Esophagus (tissue), 2 donors: ENCODE results near the gene RASAL2. TPM values are rescaled to one million over a fixed set of nuclear protein-coding genes. Genes with fewer than 3 reads are reported as not detected.
"Not testable (repeated sequence)": the region's sequence is repeated elsewhere in the genome, so short reads cannot be mapped to it uniquely, and the experiment has no call there.

Experiments used
- H3K27ac ChIP-seq, 2 donors: one replicate each; pipeline ENCODE4 v1.5.1; 2013; ENCODE audit warnings: low read depth in 2 of 2, mild to moderate bottlenecking in 2 of 2, inconsistent platforms in 1 of 2, low read length in 1 of 2, moderate library complexity in 1 of 2
- H3K27me3 ChIP-seq, 2 donors: one replicate each; pipeline ENCODE4 v1.6.1; 2013; ENCODE audit warnings: low read length in 2 of 2, control low read depth in 1 of 2, mild to moderate bottlenecking in 1 of 2; ENCODE audit not compliant: insufficient read depth in 2 of 2, control insufficient read depth in 1 of 2
- H3K36me3 ChIP-seq, 2 donors: one replicate each; pipeline ENCODE4 v1.6.1; 2013; ENCODE audit warnings: low read length in 1 of 2; ENCODE audit not compliant: control insufficient read depth in 2 of 2, insufficient read depth in 2 of 2
- H3K4me1 ChIP-seq, 2 donors: one replicate each; pipeline ENCODE4 v1.6.1; 2013; ENCODE audit warnings: low read length in 1 of 2; ENCODE audit not compliant: control insufficient read depth in 2 of 2, insufficient read depth in 2 of 2
- H3K4me3 ChIP-seq, 2 donors: one replicate each; pipeline ENCODE4 v1.5.1; 2013; ENCODE audit warnings: low read length in 2 of 2, mild to moderate bottlenecking in 2 of 2, low read depth in 1 of 2, moderate library complexity in 1 of 2
- H3K9me3 ChIP-seq, 2 donors: one replicate each; pipeline ENCODE4 v1.6.1; 2013; ENCODE audit warnings: mild to moderate bottlenecking in 2 of 2, low read depth in 1 of 2, low read length in 1 of 2, moderate library complexity in 1 of 2; ENCODE audit not compliant: control insufficient read depth in 2 of 2, insufficient read depth in 1 of 2
- WGBS, 2 donors: extraction: QIAGEN DNeasy Blood & Tissue Kit; methylation state at CpG; one replicate each; pipeline ENCODE4 v1.1.7; 2013; 5-methylcytosine and 5-hydroxymethylcytosine counted together
- polyA plus RNA-seq, 2 donors: library from polyadenylated mRNA; stranded (reverse); fragments of 200-250 nt; gene quantifications; one replicate each; pipeline ENCODE4 v1.2.3, GENCODE V29; 2013
- donor health status: healthy with polysubstance abuse.
- donor health status: Bipolar disorder and iron deficiency.

Gene RASAL2
- polyA plus RNA-seq, 2 donors = 13.3 to 14.3 TPM

GRCh38 chr1:178502856-178503255, 409.0 kb downstream of the RASAL2 start:
- H3K27ac ChIP-seq = no peak overlapping the region
- H3K4me3 ChIP-seq = no peak overlapping the region
- WGBS, 2 donors = 91 to 92% methylated on average over 5 of the region's 5 CpGs
- H3K27me3 ChIP-seq = no peaks in the 10 kb centered on the region
- H3K36me3 ChIP-seq = no peaks in the 10 kb centered on the region
- no peaks in the 10 kb centered on the region for H3K9me3 ChIP-seq
- peaks cover 0 to 4% of the 10 kb centered on the region in 2 donors for H3K4me1 ChIP-seq

DNA sequence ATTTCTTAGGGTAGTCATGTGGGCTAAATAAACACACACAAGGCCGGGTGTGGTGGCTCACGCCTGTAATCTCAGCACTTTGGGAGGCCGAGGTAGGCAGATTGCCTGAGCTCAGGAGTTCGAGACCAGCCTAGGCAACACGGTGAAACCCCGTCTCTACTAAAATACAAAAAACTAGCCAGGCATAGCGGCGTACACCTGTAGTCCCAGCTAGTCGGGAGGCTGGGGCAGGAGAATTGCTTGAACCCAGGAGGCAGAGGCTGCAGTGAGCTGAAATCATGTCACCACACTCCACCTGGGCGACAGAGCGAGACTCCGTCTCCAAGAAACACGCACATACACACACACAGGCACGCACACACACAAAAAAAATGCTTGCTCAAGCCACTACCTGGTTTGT, 409.4 kb downstream of the RASAL2 start:
- not testable (repeated sequence) for H3K9me3 ChIP-seq, H3K36me3 ChIP-seq, H3K4me3 ChIP-seq, H3K27ac ChIP-seq, H3K27me3 ChIP-seq, H3K4me1 ChIP-seq
- WGBS, 2 donors = 93 to 94% methylated on average over 14 of the region's 14 CpGs

GRCh38 chr1:178503849-178504248, 409.9 kb downstream of the RASAL2 start:
- 69 to 76% methylated on average over 6 of the region's 6 CpGs for WGBS, 2 donors
- no peaks in the 10 kb centered on the region for H3K36me3 ChIP-seq
- no peaks in the 10 kb centered on the region for H3K9me3 ChIP-seq
- no peak overlapping the region for H3K27ac ChIP-seq
- no peaks in the 10 kb centered on the region for H3K27me3 ChIP-seq
- no peak overlapping the region for H3K4me3 ChIP-seq
- H3K4me1 ChIP-seq = peaks cover 0 to 4% of the 10 kb centered on the region in 2 donors

DNA sequence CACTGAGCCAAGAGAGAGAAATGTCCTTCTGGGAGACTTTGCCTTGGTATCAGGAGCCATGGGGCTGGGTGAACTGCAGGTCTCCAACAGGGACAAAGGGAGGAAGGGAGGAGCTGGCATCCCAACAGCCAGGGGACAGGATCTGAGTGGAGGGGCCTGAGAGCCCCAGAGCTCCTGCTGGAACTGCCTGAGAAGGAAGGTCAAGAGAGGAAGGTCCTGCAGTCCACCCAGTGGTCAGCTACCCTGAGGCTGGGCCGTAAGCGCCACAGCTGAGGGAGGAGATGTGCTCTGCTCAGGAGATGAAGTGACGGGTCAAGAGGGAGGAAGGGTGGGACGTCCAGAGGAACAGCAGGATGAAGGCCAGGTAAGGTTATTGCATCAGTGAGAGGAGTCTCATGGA, 410.4 kb downstream of the RASAL2 start:
- peaks cover 0 to 2% of the 10 kb centered on the region in 2 donors for H3K4me1 ChIP-seq

GRCh38 chr1:178506177-178506576, 412.3 kb downstream of the RASAL2 start:
- Histone ChIP-seq H3K27me3 (no peaks in the 10 kb centered on the region), H3K4me3 (no peak overlapping the region), H3K4me1 (no peaks in the 10 kb centered on the region), H3K36me3 (no peaks in the 10 kb centered on the region), H3K27ac (no peak overlapping the region), H3K9me3 (no peaks in the 10 kb centered on the region)
- 49 to 50% methylated on average over 6 of the region's 6 CpGs for WGBS, 2 donors

More for the DNA sequence above, 410.4 kb downstream of the RASAL2 start:
- Histone ChIP-seq H3K4me3 (no peak overlapping the region), H3K9me3 (no peaks in the 10 kb centered on the region), H3K36me3 (no peaks in the 10 kb centered on the region), H3K27ac (no peak overlapping the region), H3K27me3 (no peaks in the 10 kb centered on the region)
- 86 to 90% methylated on average over 4 of the region's 4 CpGs for WGBS, 2 donors

DNA sequence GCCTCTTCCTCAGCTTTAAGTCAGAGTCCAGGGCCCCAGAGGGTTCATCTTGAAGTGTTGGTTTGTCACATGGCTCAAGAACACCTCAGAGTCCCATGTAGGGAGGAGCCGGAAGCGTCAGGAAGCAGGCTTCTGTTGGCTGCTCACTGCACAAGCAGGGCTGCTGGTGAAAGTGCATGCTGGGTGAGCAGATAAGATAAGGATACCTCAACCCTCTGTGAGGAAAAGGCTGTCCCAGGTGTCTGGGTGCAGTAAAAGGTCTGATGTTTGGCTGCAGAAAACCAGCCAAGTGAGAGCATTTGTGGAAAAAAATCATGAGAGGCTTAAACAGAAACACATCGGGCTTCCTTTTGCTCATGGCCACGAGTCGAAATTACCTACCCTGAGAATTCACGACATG, 412.8 kb downstream of the RASAL2 start:
- no peaks in the 10 kb centered on the region for H3K27me3 ChIP-seq
- H3K4me3 ChIP-seq = no peak overlapping the region
- H3K27ac ChIP-seq = no peak overlapping the region
- H3K36me3 ChIP-seq = no peaks in the 10 kb centered on the region
- H3K4me1 ChIP-seq = no peaks in the 10 kb centered on the region
- 69 to 82% methylated on average over 6 of the region's 6 CpGs for WGBS, 2 donors
- H3K9me3 ChIP-seq = no peaks in the 10 kb centered on the region

DNA sequence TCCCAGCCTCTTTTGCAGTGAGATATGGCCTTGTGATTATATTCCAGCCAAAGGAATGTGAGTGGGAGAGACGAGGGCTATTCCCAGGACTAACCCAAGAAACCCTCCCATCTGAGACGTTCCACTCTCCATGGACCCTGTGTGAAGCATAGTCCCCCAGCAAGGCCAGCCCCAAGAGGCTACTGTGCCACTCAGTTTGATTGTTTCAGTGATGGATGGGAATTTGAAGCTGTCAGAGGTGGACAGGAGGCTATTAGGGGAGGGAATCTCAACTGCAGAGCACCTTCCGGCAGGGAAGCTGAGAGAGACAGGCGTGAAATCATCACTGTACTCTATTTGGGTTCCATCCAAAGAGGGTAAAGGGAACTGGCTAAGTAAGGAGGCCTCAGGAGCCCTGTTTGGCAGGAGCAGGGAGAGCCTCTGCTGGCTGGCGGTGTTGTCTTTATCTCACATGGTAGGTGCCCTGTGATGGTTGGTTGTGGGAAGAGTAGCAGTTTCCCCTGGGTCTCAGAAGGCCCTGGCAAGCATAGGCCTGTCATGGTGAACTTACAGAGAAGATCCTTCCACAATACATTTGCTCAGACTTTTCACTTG, 415.6 kb downstream of the RASAL2 start:
- Histone ChIP-seq H3K4me1 (peaks cover 0 to 3% of the 10 kb centered on the region in 2 donors), H3K27ac (no peak overlapping the region), H3K9me3 (no peaks in the 10 kb centered on the region), H3K4me3 (no peak overlapping the region), H3K27me3 (no peaks in the 10 kb centered on the region), H3K36me3 (no peaks in the 10 kb centered on the region)
- WGBS, 2 donors = 76 to 79% methylated on average over 5 of the region's 5 CpGs

GRCh38 chr1:178510155-178510554, 416.3 kb downstream of the RASAL2 start:
- Histone ChIP-seq H3K27me3 (no peaks in the 10 kb centered on the region), H3K4me1 (peaks cover 0 to 3% of the 10 kb centered on the region in 2 donors), H3K4me3 (no peak overlapping the region), H3K9me3 (no peaks in the 10 kb centered on the region), H3K36me3 (no peaks in the 10 kb centered on the region), H3K27ac (no peak overlapping the region)
- WGBS, 2 donors = 85 to 88% methylated on average over 4 of the region's 4 CpGs

- H3K9me3 ChIP-seq = no peaks in the 10 kb centered on the region
- H3K27me3 ChIP-seq = no peaks in the 10 kb centered on the region
- no peaks in the 10 kb centered on the region for H3K36me3 ChIP-seq
- no peak within 1 kb of the TSS for H3K27ac ChIP-seq
- WGBS, 2 donors = 95% methylated on average over 19 of the region's 19 CpGs
- H3K4me1 ChIP-seq = peaks cover 0 to 3% of the 10 kb centered on the region in 2 donors
- H3K4me3 ChIP-seq = no peak within 1 kb of the TSS
These were observed 418.8 kb downstream of the RASAL2 start, which contains the start of gene TEX35 for GRCh38 chr1:178512566-178513277. TEX35 (plus strand) TSS chr1:178513109; CDS start chr1:178513189, 80 bp downstream.
